HG03439 (cell line): ENCODE data around the gene AFAP1.

Source experiments
- ATAC-seq: cut with Tn5 transposase; IDR thresholded peaks from one replicate; pipeline ENCODE4 v1.9.1; 2021; ENCODE audit warnings: mild to moderate bottlenecking, moderate library complexity; ENCODE audit not compliant: unreplicated experiment

Gene AFAP1

GRCh38 chr4:7867701-7868435, 71.8 kb downstream of the AFAP1 start:
- no peak for ATAC-seq

GRCh38 chr4:7867191-7867590, 72.5 kb downstream of the AFAP1 start:
- no peak for ATAC-seq

- ATAC-seq: no peak
These were observed 74.1 kb downstream of the AFAP1 start for GRCh38 chr4:7865533-7865932.

- ATAC-seq: no peak
These were observed 75.0 kb downstream of the AFAP1 start for GRCh38 chr4:7864685-7865084.

GRCh38 chr4:7863911-7864681, 75.6 kb downstream of the AFAP1 start:
- no peak for ATAC-seq

- no peak for ATAC-seq
These were observed 77.0 kb downstream of the AFAP1 start for GRCh38 chr4:7862561-7863192.

GRCh38 chr4:7861440-7861881, 78.2 kb downstream of the AFAP1 start:
- ATAC-seq: no peak

- no peak for ATAC-seq
These were observed 79.0 kb downstream of the AFAP1 start for GRCh38 chr4:7860600-7861163.

GRCh38 chr4:7859326-7859725, 80.3 kb downstream of the AFAP1 start:
- ATAC-seq: no peak

GRCh38 chr4:7858498-7858897, 81.2 kb downstream of the AFAP1 start:
- ATAC-seq: no peak

- ATAC-seq: no peak
These were observed 81.7 kb downstream of the AFAP1 start for GRCh38 chr4:7857993-7858392.

- no peak for ATAC-seq
These were observed 82.4 kb downstream of the AFAP1 start for GRCh38 chr4:7857238-7857701.

- ATAC-seq: no peak
These were observed 83.9 kb downstream of the AFAP1 start for GRCh38 chr4:7855731-7856130.

GRCh38 chr4:7854697-7855370, 84.8 kb downstream of the AFAP1 start:
- no peak for ATAC-seq

- ATAC-seq: no peak
These were observed 85.4 kb downstream of the AFAP1 start for GRCh38 chr4:7854216-7854615.

- no peak for ATAC-seq
These were observed 86.4 kb downstream of the AFAP1 start for GRCh38 chr4:7853271-7853670.

GRCh38 chr4:7852568-7853185, 87.0 kb downstream of the AFAP1 start:
- no peak for ATAC-seq

GRCh38 chr4:7850489-7850888, 89.2 kb downstream of the AFAP1 start:
- ATAC-seq: no peak

- ATAC-seq: no peak
These were observed 92.5 kb downstream of the AFAP1 start for GRCh38 chr4:7847206-7847605.

- no peak for ATAC-seq
These were observed 94.0 kb downstream of the AFAP1 start for GRCh38 chr4:7845493-7846128.
